HepG2 (cell line): ENCODE results near the gene GAD2. TPM values are rescaled to one million over a fixed set of nuclear protein-coding genes. Genes with fewer than 3 reads are reported as not detected.

Source experiments
- ATAC-seq: fragments of 200-7000 bp; cut with Tn5 transposase; 3 replicates; pipeline ENCODE4 v1.9.1; 2020; ENCODE audit warnings: mild to moderate bottlenecking, moderate library complexity
- BruUV-seq: library from RNA; stranded (reverse); fragments of 400-500 nt; replicated peaks from 2 replicates; lab custom pipeline; 2021; lab: Mats Ljungman, UMichigan
- CTCF ChIA-PET: fragments of 300-600 bp; formaldehyde crosslinking; extraction: SDS; loops from one replicate; lab custom pipeline; 2021; ENCODE audit warnings: low total read pairs, inconsistent platforms, low intra/inter-chr PET ratio; lab: Yijun Ruan, JAX
- POLR2A ChIA-PET: fragments of 350-600 bp; sonication (Branson Sonifier 250); formaldehyde crosslinking; loops from one replicate; lab custom pipeline; 2020; ENCODE audit warnings: antibody characterized with exemption, inconsistent platforms; lab: Yijun Ruan, JAX
- DNase-seq: peaks from one replicate; pipeline ENCODE4 v3.0.0-alpha.2; 2015; ENCODE audit warnings: low spot score
- FAIRE-seq: peaks from 3 replicates; lab custom pipeline; 2011; peaks lifted over from hg19 to GRCh38; lab: Jason Lieb, UNC
- H2AFZ ChIP-seq: one replicate; pipeline ENCODE4 v1.6.1; 2011; ENCODE audit warnings: low read length, inconsistent platforms
- H3K27ac ChIP-seq: fragments of 300-600 bp; 3 replicates; pipeline ENCODE4 v1.8.0; 2011; ENCODE audit warnings: mixed run types, mild to moderate bottlenecking, mixed read lengths, low read length, inconsistent platforms; ENCODE audit not compliant: insufficient read depth; ENCODE audit errors: extremely low read length
- H3K27me3 ChIP-seq, 2 experiments: fragments of 200-600 bp in 1 of 2; 2 replicates in 1 of 2; 3 replicates in 1 of 2; pipeline versions ENCODE4 v1.6.0 to v1.8.0; 2011; ENCODE audit warnings: low read length in 2 of 2, mild to moderate bottlenecking in 2 of 2, moderate library complexity in 2 of 2, inconsistent platforms in 1 of 2; ENCODE audit not compliant: insufficient read depth in 2 of 2, control insufficient read depth in 1 of 2
- H3K36me3 ChIP-seq, 2 experiments: fragments of 200-600 bp in 1 of 2; replicated peaks in 1 of 2; 2 replicates in 1 of 2; 3 replicates in 1 of 2; pipeline versions ENCODE4 v1.5.1 to v1.8.0; 2011; ENCODE audit warnings: low read length in 2 of 2, inconsistent platforms in 1 of 2; ENCODE audit not compliant: insufficient read depth in 2 of 2, control insufficient read depth in 1 of 2
- H3K4me1 ChIP-seq: 2 replicates; pipeline ENCODE4 v1.5.1; 2012; ENCODE audit warnings: low read length, inconsistent platforms; ENCODE audit not compliant: insufficient read depth
- H3K4me2 ChIP-seq: 2 replicates; pipeline ENCODE4 v1.6.0; 2011; ENCODE audit warnings: low read depth, low read length, inconsistent platforms
- H3K4me3 ChIP-seq, 3 experiments: fragments of 200-600 bp in 1 of 3; sonication (generic), shearing (Covaris generic) in 1 of 3; replicated peaks in 1 of 3; 2 replicates each; pipeline ENCODE4 v1.5.1; 2011 to 2016; ENCODE audit warnings: low read length in 3 of 3, inconsistent platforms in 2 of 3, low read depth in 2 of 3, mild to moderate bottlenecking in 2 of 3, control low read depth in 1 of 3, mixed read lengths in 1 of 3; ENCODE audit not compliant: insufficient read depth in 1 of 3
- H3K79me2 ChIP-seq: one replicate; pipeline ENCODE4 v1.6.1; 2011; ENCODE audit warnings: low read length, inconsistent platforms; ENCODE audit not compliant: insufficient read depth
- H3K9ac ChIP-seq: 2 replicates; pipeline ENCODE4 v1.6.0; 2011; ENCODE audit warnings: mild to moderate bottlenecking, low read depth, low read length, inconsistent platforms; ENCODE audit not compliant: insufficient read depth
- H3K9me3 ChIP-seq: 2 replicates; pipeline ENCODE4 v1.5.1; 2012; ENCODE audit warnings: mild to moderate bottlenecking, low read length
- H4K20me1 ChIP-seq: 2 replicates; pipeline ENCODE4 v1.6.0; 2011; ENCODE audit warnings: inconsistent platforms, mild to moderate bottlenecking, low read length, moderate library complexity; ENCODE audit not compliant: insufficient read depth
- CENPT ChIP-seq: sonication (generic); formaldehyde crosslinking; IDR thresholded peaks from 2 replicates; pipeline ENCODE4 v1.8.0; 2022; ENCODE audit warnings: low read depth, mild to moderate bottlenecking, moderate library complexity, missing genetic modification reagents
- ETV5 ChIP-seq: IDR thresholded peaks from 2 replicates; pipeline ENCODE4 v1.6.1; 2018; ENCODE audit warnings: missing biosample characterization, missing genetic modification reagents, inconsistent platforms, borderline replicate concordance
- ONECUT2 ChIP-seq: sonication (generic); formaldehyde crosslinking; IDR thresholded peaks from 2 replicates; pipeline ENCODE4 v1.4.0; 2020; ENCODE audit warnings: missing genetic modification reagents
- POGK ChIP-seq: sonication (generic); formaldehyde crosslinking; conservative IDR thresholded peaks from 2 replicates; pipeline ENCODE4 v1.8.0; 2022; ENCODE audit warnings: mild to moderate bottlenecking, moderate library complexity, missing genetic modification reagents
- SAP130 ChIP-seq: IDR thresholded peaks from 2 replicates; pipeline ENCODE4 v1.6.1; 2016; ENCODE audit warnings: low read depth
- TRAFD1 ChIP-seq: sonication (generic); formaldehyde crosslinking; IDR thresholded peaks from 2 replicates; pipeline ENCODE4 v1.5.1; 2020; ENCODE audit warnings: missing genetic modification reagents, mild to moderate bottlenecking, borderline replicate concordance
- TSC22D2 ChIP-seq: sonication (generic); formaldehyde crosslinking; IDR thresholded peaks from 2 replicates; pipeline ENCODE4 v1.5.1; 2020; ENCODE audit warnings: missing genetic modification reagents, mild to moderate bottlenecking, borderline replicate concordance
- ZBTB7A ChIP-seq: sonication (generic); formaldehyde crosslinking; IDR thresholded peaks from 2 replicates; pipeline ENCODE4 v1.8.0; 2022; ENCODE audit warnings: mild to moderate bottlenecking, missing genetic modification reagents
- ZNF605 ChIP-seq: sonication (generic); formaldehyde crosslinking; IDR thresholded peaks from 2 replicates; pipeline ENCODE4 v1.8.0; 2022; ENCODE audit warnings: mild to moderate bottlenecking, missing genetic modification reagents
- ZNF777 ChIP-seq: sonication (generic); formaldehyde crosslinking; IDR thresholded peaks from 2 replicates; pipeline ENCODE4 v1.4.0; 2020; ENCODE audit warnings: missing genetic modification reagents
- WGBS: methylation state at CpG from one replicate; pipeline ENCODE4 v1.1.6; 2017; ENCODE audit warnings: low lambda C conversion rate; 5-methylcytosine and 5-hydroxymethylcytosine counted together
- in situ Hi-C: cut with HindIII; loops from 2 replicates; pipeline ENCODE4 v1.10.0; 2017; ENCODE audit warnings: low pct_unique_long_range_greater_than_20kb; ENCODE audit not compliant: extremely low pct_ligation_motif_present
- intact Hi-C: fragments of 100-400 bp; cut with micrococcal nuclease; formaldehyde crosslinking; loops from one replicate; pipeline ENCODE4 v1.10.0; 2022; ENCODE audit not compliant: unreplicated experiment
- polyA plus RNA-seq, 8 experiments: library from polyadenylated mRNA; depleted of rRNA in 3 of 8; stranded (reverse) in 7 of 8; unstranded in 1 of 8; fragments of >200 nt; fragmentation: Illumina TruSeq in 4 of 8; extraction: Trizol in 4 of 8; gene quantifications; 2 replicates each; pipeline versions ENCODE4 v1.2.1 to v1.2.3, GENCODE V29; 2011 to 2016; ENCODE audit warnings: low read depth in 4 of 8, missing spikeins in 1 of 8, mixed read lengths in 1 of 8; ENCODE audit not compliant: insufficient read depth in 1 of 8
- total RNA-seq, 5 experiments: library from RNA; depleted of rRNA; stranded (reverse); fragments of >200 nt; fragmentation: Illumina TruSeq; extraction: Trizol; gene quantifications; 2 replicates each; pipeline ENCODE4 v1.2.3, GENCODE V29; 2016; ENCODE audit warnings: low read depth in 1 of 5

GAD2 gene
- total and polyA plus RNA-seq, 2 of the 13 experiments (the other 11 are each of a cell fraction or from before 2014, with no cell fraction given), result not detected

DNA sequence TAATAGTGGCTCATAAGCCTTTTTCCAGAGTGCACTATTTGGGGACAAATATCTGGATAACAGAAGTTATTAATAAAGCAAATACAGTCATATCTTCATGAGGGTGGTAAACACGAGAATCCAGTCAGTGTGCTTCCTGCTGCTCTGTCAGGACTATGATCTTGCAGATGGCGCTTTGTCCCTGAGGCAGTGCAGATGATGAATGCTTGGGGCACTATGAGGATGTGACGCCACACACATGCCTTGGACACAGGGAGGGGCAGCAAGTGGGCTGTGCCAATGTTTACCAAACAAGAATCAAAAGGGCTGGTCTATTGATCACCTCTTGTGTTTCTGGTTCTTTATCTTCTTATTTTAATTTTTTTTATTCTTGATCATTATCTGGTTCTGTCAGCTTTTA is 79.8 kb downstream of the GAD2 start:
- no peak overlapping the region for H3K4me3 ChIP-seq
- in situ Hi-C loops, result no loop called here
- BruUV-seq, result no TSS peak

GRCh38 chr10:26300001-26300400 is 83.4 kb downstream of the GAD2 start:
- intact Hi-C loops, result no loop called here
- TF ChIP-seq POGK (CRISPR knock-in tag) (no peak), ZNF777 (CRISPR knock-in tag) (no peak), ZNF605 (no peak), ETV5 (CRISPR knock-in tag) (no peak), SAP130 (CRISPR knock-in tag) (no peak), ZBTB7A (CRISPR knock-in tag) (no peak), TSC22D2 (no peak), ONECUT2 (no peak)
- Histone ChIP-seq H3K27ac (no peak overlapping the region), H3K4me3 (no peak overlapping the region), H3K79me2 (no peaks in the 10 kb centered on the region), H3K27me3 (no peaks in the 10 kb centered on the region; a peak in 1 of 5 replicates), H3K9ac (no peak overlapping the region), H3K36me3 (no peaks in the 10 kb centered on the region), H3K4me2 (no peak overlapping the region), H3K4me1 (no peaks in the 10 kb centered on the region), H3K9me3 (no peaks in the 10 kb centered on the region), H4K20me1 (no peaks in the 10 kb centered on the region), H2AFZ (no peak overlapping the region)
- POLR2A ChIA-PET, result no interaction called here
- 1% methylated on average over 2 of the region's 2 CpGs for WGBS
- FAIRE-seq (no peak), ATAC-seq (no peak), DNase-seq (no peak)
- in situ Hi-C loops, result no loop called here
- CTCF ChIA-PET, result no interaction called here
- no TSS peak for BruUV-seq

More for the DNA sequence above, 79.8 kb downstream of the GAD2 start:
- Histone ChIP-seq H4K20me1 (no peaks in the 10 kb centered on the region), H3K9ac (no peak overlapping the region), H3K9me3 (no peaks in the 10 kb centered on the region), H3K79me2 (no peaks in the 10 kb centered on the region), H3K4me1 (no peaks in the 10 kb centered on the region), H3K4me2 (no peak overlapping the region), H3K27me3 (no peaks in the 10 kb centered on the region; a peak in 1 of 5 replicates), H3K27ac (no peak overlapping the region), H3K36me3 (no peaks in the 10 kb centered on the region), H2AFZ (no peak overlapping the region)
- ATAC-seq, result no peak
- WGBS, result 0% methylated on average over 3 of the region's 3 CpGs
- TF ChIP-seq CENPT (CRISPR knock-in tag), result no peak
- TF ChIP-seq TRAFD1 (CRISPR knock-in tag), result no peak
- ChIA-PET CTCF (no interaction called here), POLR2A (no interaction called here)
- intact Hi-C loops, result no loop called here
- FAIRE-seq, result no peak
- no peak for DNase-seq
